ENCODE measurements around the gene ALPP.
"Not testable (repeated sequence)": the region's sequence is repeated elsewhere in the genome, so short reads cannot be mapped to it uniquely, and the experiment has no call there.

The ALPP gene

DNA sequence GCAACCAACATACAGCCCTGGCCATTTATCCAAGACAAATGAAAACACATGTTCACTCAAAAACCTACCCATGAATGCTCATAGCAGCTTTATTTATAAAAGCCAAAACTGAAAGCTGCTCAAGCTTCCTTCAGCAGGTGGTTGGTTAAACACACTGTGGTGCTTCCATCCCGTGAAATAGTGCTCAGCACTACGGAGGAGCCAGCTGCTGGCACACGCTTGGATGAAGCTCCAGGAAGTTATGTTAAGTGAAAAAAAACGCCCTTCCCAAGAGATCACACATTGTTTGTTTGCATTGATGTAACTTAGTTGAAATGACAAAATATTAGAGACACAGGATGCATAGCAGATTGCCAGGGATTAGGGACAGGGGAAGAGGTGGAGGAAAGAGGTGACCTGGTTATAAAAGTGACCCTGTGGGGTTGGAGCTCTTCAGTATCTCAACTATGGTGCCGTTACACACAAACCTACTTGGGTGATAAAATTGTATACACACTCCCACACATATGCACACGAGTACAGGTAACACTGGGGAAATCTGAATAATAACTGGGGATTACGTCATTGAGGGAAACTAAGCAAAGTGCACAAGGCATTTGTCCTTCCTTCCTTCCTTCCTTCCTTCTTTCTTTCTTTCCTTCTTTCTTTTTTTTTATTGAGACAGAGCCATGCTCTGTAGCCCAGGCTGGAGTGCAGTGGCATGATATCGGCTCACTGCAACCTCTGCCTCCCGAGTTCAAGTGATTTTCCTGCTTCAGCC is 21.9 kb downstream of the ALPP start:
- no peak for DNase-seq (ENCODE audit: low read depth in 2 of 2, low spot score in 1 of 2)

DNA sequence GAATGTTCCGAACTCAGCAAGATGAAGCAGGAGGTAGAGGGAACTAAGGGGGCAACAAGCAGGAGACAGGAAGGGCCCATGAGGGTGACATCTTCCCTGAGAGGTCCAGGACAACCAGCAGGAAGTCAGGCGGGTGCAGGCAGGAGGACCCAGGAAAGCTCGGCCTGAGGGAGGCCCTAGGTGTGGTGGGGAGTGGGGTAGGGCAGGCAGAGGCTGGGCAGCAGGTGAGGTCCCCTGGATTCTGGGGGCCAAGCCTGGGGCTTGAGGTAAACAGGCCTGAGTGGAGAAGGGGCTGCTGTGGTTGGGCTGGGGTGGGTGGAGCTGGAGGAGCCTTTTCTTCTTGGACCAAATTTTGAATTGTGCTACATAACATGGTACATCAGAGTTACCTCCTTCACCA is 24.0 kb downstream of the ALPP start:
- DNase-seq (ENCODE audit: low read depth in 2 of 2, low spot score in 1 of 2), result no peak

DNA sequence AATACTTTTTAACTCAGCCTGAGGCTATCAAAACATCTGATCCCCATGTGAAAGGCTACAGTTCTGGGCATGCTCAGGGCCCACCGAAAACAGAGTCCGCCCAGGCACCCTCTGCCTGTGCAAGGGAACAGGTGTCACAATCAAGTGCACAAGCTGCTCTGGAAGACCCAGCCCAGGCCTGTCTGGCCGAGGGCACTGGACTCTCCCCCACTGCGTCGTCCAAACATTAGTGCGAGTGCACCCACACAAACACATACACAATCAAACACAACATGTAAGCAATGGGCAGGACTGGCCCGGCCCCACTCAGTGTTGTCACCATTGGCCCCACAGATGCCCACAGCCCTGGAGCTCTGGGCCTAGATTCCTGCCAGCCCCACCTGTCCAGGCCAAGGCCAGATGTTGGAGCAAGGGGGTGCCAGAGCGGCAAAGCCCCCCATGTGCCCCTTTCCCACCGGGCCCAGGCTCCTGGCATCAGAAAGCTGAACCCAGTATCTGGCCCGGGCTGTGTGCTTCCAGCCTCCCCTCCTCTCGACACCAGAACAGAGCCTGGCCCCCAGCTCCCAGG is 27.5 kb downstream of the ALPP start:
- DNase-seq (ENCODE audit: low read depth in 2 of 2, low spot score in 1 of 2), result no peak

DNA sequence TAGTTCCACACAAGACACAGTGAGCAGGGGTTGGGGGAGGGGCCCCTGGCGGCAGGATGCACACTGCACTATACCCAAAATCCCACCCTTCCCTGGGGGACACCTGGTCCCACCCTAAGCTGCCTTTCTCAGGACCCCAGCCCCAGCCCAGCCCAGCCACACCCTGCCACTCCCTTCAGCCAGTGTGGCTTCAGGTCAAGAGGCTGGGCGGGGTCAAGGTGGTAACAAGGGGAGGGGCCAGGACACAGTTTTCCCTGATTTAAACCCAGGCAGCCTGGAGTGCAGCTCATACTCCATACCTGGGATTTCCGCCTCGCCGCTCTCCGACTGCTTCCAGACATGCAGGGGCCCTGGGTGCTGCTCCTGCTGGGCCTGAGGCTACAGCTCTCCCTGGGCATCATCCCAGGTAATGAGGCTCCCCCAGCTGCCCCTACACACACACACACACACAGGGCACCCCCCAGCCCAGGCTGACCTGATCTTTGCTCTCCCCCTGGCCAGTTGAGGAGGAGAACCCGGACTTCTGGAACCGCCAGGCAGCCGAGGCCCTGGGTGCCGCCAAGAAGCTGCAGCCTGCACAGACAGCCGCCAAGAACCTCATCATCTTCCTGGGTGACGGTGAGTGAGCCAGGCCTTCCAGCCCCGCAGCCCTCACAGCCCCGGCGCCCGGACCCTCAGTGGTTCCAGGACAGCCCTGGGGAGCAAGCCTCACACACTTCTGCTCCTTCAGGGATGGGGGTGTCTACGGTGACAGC is 28.2 kb downstream of the ALPP start, which contains the start of gene ALPG:
Gene ALPG, plus strand, starts transcription at position 289 of the 755 bp plus-strand sequence. Its CDS starts 51 bp downstream, at position 340.
- DNase-seq (ENCODE audit: low read depth in 2 of 2, low spot score in 1 of 2), result no peak

DNA sequence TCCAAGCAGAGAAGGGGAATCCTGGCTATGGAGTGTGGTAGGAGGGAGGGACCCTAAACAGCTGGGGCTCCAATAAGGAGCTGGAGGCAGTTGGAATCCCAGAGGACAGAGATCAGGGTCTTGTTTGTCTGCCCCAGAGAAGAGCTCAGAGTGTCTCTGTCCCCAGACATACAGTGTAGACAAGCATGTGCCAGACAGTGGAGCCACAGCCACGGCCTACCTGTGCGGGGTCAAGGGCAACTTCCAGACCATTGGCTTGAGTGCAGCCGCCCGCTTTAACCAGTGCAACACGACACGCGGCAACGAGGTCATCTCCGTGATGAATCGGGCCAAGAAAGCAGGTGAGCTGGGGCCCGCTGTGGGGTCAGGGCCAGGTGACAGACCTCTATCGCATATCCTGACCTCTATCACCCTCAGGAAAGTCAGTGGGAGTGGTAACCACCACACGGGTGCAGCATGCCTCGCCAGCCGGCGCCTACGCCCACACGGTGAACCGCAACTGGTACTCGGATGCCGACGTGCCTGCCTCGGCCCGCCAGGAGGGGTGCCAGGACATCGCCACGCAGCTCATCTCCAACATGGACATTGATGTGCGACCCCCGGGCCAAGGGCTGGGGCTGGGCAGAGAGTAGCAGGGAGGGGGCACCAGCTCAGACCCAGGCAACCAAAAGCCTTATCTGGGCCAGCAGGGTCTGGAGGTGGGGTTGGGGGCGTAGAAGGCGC is 29.0 kb downstream of the ALPP start:
- DNase-seq (ENCODE audit: low read depth in 2 of 2, low spot score in 1 of 2), result not testable (repeated sequence)

DNA sequence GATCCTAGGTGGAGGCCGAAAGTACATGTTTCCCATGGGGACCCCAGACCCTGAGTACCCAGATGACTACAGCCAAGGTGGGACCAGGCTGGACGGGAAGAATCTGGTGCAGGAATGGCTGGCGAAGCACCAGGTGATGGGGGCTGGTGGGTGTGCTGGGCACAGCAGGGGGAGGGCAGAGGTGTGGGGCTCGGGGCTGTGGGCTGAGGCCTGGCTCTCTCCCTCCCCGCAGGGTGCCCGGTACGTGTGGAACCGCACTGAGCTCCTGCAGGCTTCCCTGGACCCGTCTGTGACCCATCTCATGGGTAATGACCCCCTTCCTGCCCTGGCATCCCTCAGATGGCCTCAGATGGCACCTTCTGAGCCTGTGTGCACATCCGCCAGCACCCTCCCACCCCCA is 29.7 kb downstream of the ALPP start:
- not testable (repeated sequence) for DNase-seq (ENCODE audit: low read depth in 2 of 2, low spot score in 1 of 2)

DNA sequence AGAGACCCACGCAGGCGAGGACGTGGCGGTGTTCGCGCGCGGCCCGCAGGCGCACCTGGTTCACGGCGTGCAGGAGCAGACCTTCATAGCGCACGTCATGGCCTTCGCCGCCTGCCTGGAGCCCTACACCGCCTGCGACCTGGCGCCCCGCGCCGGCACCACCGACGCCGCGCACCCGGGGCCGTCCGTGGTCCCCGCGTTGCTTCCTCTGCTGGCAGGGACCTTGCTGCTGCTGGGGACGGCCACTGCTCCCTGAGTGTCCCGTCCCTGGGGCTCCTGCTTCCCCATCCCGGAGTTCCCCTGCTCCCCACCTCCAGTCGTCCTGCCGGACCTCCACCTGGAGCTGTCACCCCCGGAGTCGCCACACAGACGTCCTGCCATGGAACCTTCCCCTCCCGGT is 31.1 kb downstream of the ALPP start:
- DNase-seq (ENCODE audit: low read depth in 2 of 2, low spot score in 1 of 2), result not testable (repeated sequence)

DNA sequence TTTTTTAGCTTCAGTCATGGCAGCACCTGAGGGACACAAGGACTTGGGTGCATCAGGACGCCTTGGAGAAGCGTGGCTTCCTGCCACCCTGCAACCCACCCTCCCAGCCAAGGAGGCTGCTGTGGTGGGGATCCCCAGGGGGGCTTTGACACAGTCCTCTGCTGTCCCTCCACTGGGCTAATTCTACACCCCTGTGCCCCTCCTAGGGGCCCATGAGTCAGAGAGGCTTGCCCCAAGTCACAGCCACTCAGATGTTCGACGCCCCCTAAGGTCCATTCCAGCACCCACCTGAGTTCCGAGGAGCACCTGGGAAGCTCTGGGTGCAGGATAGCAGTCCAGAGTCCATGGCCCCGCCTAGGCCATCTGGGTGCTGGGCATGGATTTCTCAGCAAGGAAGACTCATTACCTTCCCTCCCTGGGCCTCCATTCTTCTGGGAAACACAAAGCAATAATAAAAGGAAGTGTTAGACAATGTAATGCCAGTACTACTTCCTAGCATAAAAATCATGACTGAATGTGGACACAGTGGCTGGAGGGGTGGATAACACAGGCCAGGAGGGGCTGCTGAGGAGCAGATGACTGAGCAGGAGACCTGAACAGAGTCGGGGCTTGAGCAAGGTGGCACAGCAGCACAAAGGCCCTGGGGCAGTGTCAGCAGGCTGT is 31.8 kb downstream of the ALPP start:
- no peak for DNase-seq (ENCODE audit: low read depth in 2 of 2, low spot score in 1 of 2)

DNA sequence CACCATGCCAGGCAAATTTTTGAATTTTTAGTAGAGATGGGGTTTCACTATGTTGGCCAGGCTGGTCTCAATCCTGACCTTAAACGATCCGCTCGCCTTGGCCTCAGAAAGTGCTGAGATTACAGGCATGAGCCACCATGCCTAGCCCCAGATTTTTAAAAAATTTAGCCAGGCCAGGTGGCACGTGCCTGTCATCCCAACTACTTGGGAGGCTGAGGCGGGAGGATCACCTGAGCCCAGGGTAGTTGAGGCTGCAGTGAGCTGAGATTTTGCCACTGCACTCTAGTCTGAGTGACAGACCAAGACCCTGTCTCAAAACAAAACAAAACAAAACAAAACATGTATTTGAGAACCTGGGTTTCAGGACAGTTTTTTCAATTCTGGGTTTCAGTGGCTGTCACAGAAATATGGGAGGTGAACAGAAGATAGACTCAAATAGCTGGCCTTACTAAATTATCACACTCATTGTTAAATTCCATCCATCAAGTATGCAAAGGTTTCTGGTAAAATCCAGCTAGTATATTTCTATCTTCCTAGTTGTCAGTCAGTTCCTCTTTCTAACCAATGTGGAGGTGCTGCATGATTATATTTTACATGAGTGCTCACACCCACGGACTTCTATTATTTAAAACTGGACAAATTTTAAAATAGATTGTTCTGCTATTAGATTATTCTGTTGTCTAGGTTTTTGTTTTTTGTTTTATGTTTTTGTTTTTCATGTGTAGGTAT is 33.5 kb downstream of the ALPP start:
- DNase-seq (ENCODE audit: low read depth in 2 of 2, low spot score in 1 of 2), result no peak

DNA sequence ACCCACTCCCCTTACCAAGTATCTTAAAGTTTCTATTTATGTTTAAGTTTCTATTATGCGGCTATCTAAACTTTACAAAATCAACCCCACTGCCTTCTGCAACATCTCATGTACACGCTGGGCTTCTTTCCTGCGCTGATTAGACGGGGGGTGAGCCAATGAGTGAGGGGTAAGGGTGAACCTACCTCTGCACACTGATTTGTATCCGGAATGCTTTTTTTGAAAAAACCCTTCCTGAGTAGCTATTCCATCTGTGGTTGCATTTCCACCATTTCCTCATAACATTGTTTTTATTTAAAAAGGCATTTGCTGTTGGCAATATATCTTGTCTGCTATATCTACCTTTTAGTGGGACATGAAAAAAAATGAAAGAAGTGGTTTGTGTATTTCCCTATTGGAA is 34.4 kb downstream of the ALPP start:
- no peak for DNase-seq (ENCODE audit: low read depth in 2 of 2, low spot score in 1 of 2)

DNA sequence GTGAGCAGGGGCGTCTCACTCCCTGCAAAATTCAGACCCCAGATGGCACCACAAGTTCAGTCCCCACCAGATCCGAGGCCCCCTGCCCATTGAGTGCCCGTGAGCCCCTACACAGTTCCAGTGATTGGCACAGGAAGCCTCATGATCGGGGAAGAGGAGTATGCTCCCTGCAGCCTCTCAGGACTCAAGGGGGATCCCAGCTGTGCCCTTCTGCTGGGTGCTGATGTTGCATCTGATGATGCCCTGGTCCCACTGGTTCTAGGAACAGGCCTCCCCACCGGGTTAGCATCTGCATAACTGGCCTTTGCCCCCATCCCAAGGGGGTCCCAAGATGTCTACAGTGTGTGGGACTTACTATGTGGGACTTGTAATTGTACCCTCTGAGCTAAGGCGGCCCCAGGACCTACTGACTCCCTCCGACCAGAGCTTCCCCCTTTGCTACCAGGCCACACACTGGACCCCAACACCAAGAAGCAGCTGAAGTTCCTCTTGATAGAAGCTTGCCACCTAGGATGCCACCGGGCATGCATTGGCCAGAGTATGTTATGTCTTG is 36.7 kb downstream of the ALPP start:
- DNase-seq (ENCODE audit: low read depth in 2 of 2, low spot score in 1 of 2), result no peak

DNA sequence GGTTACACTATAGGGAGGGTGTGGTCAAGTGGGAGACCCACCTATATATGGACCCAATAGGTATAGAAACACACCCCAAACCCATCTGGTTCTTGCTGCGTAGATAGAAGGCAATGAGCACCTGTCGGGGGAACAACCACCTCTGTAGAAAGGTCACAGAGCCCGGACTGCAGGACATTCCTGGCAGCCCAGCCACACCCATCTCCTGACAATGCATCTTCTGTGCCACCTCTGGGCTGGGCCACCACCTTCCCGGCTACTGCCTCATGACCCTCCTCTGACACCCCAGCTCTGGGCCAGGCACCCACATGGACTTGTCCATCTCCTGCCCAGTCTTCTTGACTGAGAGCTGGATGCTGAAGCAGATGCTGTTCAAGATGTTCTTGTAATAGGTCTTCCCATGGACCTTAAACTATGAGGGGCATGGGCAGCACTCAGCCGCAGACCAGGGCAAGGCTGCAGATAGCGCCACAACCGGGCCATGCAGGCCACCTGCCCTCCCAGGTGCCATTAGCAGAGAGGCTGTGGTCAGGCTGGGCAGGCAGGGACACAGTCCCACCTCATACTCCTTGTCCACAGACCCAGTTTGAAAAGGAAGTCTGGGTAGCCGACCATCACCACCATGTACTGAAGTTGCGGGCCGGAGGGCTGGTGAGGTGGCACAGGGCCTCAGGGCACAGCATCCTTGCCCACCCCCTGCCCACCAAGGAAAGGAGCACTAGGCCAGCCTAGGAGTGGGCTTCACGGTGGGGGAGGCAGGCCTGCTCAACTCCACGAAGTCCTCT is 37.4 kb downstream of the ALPP start:
- no peak for DNase-seq (ENCODE audit: low read depth in 2 of 2, low spot score in 1 of 2)

DNA sequence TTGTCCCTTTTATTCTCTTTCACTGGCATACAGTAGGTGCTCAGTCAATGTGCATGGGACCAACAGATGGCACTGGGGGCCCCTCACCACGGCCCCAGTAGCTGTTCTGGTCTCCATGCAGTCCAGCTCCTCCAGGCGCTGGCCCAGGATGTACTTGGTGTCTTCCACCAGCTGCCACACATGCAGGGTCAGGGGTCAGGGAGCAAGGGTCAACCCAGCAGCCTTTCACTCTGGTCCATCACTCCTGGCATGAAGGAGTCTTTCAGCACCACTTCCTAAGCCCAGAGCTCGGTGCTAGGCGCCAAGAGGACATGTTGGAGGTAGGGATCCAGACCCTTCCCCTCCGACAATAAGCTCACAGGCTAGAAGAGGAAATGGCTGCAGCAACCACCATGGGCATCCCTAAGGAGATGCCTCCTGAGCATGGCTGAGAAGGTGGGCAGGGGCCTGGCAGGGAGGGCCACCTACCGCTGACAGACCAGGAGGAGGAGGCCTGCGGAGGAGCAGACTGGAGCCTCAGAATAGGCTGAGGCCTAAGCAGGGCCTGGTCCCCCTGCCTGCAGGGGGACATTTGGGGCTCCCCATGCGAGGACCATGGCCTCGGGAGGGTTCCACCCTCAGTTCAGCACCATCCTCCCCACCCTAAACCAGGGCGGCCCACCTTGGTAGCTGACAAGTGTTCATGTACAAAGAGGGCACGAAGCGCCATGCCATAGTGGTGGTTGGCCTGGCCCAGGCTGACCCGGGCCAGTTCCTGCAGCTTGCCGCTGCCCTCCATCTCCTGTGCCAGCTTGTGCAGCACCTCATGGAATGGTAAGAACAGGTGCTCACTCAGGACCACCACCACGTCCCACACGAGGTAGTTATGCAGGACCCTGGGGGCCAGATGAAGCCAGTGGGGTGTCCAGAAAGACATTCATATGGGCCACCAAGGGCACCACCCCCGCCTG is 38.2 kb downstream of the ALPP start:
- DNase-seq (ENCODE audit: low read depth in 2 of 2, low spot score in 1 of 2), result no peak

DNA sequence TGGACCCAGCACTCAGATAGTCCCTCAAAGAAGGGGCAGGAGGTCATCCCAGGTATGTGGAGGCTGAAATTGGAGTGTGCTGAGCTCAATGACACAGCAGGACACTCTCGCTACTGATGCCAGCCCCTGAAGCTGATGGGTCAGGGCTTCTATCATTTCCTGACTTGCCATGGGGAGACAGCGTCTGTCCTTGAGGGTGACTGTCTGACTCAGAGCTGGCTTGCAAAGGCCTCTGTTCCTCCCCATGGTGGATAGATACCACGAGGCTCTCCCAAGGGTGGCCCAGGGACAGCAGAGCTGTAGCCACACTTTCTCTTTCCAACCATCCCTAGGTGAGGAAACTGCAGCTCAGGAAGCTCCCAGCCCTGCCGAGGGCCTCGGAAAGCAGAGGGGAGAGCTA is 38.9 kb downstream of the ALPP start:
- no peak for DNase-seq (ENCODE audit: low read depth in 2 of 2, low spot score in 1 of 2)

DNA sequence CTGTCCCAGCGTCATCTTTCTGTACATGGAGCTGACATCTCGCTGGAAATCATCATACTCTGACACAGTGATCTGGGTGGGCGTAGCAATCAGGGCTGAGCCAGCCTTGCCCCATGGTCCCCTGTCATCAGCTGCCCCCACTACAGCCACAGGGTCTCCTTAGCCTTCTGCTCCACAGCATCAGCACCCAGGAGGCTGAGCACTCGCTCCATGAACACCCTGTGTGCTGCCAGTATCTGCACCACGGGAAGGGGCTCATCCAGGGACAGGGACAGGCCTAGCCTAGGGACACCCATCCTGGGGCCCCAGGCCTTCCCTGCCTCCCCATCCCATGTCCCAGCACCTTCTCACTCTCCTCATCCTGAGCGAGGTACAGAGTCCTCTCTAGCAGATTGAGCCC is 39.5 kb downstream of the ALPP start:
- DNase-seq (ENCODE audit: low read depth in 2 of 2, low spot score in 1 of 2), result no peak

DNA sequence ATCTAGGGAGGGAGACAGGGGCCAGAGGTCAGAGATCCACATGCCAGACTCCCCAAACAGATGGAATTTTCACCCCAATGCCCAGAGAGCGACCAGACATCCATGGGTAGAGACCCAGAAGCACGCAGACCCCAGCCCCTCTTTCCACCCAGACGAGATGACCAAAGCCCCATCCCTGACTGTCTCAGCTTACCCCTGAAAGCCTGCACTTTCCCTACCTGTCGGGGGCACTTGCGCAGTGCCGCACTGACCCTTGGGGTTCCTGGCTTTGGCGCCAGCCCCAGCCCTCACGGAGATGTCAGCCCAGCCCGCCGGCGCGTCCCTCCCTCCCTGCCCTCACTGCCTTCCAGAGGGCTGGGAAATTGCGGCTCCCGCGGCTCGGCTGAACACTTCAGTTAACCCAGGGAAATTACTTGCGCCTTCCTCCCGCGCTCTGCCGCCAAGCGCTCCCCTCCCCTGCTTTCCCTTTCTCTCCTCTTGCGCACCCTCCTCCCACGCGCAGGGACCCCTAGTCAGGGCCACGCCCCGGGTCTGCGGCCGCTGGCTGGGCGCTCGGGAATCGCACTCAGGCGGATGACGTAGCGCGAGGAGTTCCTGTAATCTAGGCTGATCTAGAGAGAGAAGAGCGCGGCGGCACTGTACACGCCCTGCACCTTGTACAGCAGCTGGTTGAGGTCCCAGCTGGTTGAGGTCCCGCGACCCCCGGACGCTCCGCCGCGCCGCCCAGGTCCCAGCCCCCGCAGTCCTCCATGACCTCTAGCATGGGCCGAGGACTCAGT is 40.1 kb downstream of the ALPP start:
- DNase-seq (ENCODE audit: low read depth in 2 of 2, low spot score in 1 of 2), result no peak

Data from stimulated activated CD8-positive, alpha-beta memory T cell treated with anti-CD3 and anti-CD28 coated beads, Interleukin-4, amount 100 ng/mL, for 4 hours (primary cell).